IPS-NIHi7 (cell line): Measurements from ENCODE around the gene HPSE2.
A peak's percentile ranks its signal among the peaks of the same experiment; 100 is the strongest.

Experiments used
- DNase-seq: peaks from one replicate; pipeline ENCODE4 v3.0.0; 2012; ENCODE audit warnings: mixed read lengths; ENCODE audit errors: extremely low spot score

Gene HPSE2

DNA sequence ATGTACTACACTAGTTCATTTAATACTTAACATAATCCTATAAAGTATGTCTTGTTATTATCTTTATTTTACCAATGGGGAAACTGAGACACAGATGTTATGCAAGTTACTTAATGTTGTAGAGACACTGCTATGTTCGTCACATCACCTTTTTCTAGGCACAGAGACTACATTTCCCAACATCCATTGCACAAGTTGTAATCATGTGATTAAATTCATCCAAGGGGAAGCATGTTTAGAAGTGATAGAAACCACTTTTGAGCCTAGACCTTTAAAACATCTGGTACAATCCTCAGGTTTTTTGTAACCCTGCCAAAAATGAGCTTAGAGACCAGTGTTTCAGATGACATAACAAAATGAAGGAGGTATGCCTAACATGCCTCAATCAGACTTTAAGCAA lies 402.1 kb downstream of the HPSE2 start:
- no peak for DNase-seq

DNA sequence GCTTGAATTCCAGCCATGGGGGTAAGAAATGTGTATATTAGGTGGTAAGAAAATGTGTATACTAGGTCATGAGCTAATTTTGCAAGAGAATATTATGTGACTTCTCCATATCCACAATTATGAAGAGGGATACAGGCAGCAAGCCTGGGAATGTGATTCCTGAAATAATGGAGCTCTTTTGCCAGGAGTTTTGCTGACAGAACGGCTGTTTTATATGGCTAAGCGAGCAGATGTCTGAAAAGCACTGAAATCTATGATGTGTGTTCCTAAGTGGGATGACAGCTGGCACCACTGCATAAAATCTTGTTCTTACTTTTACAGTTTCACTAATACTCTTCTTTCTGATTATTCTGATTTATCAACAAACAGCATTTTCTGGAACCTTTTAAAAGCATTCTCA lies 402.9 kb downstream of the HPSE2 start:
- DNase-seq: no peak

- no peak for DNase-seq
These were observed 403.5 kb downstream of the HPSE2 start for GRCh38 chr10:98832196-98832595.

DNA sequence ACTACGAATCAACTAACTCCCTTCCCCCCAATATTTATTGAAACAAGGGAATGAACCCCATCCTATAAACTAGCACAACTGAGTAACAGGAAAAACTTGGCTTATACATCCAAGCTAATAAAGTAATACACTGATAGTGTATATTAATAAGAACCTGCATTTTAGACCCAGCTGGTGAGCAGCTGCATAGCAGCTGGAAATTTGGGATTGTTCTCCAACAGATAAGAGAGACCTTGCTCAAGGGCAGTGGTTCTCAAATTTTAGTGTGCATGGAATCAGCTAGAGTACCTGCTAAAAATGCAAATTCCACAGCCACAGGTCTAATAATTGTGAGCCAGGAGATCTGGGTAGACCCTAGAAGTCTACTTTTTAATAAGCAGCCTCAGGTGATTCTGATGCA lies 404.3 kb downstream of the HPSE2 start:
- DNase-seq: no peak

DNA sequence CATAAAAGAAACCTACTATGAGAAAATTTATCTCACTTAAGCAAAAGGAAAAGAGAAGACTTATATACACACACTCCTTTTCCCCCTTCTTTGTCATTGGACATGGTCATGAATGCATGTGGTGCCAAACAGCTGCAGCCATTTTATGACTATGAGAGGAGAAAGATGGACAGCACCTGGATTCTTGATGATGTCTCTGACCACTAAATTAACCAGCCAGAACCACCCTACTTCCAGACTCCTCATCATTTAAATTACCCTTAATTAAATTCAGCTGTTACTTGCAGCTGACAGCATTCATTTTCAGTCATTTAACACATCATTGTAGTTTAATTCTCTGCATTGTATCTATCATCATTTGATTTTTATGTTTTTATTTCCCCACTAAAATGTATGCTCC lies 409.9 kb downstream of the HPSE2 start:
- no peak for DNase-seq

GRCh38 chr10:98817396-98817795 lies 418.3 kb downstream of the HPSE2 start:
- no peak for DNase-seq

- DNase-seq: peak; percentile 20
These were observed 420.4 kb downstream of the HPSE2 start for GRCh38 chr10:98815039-98815885.

DNA sequence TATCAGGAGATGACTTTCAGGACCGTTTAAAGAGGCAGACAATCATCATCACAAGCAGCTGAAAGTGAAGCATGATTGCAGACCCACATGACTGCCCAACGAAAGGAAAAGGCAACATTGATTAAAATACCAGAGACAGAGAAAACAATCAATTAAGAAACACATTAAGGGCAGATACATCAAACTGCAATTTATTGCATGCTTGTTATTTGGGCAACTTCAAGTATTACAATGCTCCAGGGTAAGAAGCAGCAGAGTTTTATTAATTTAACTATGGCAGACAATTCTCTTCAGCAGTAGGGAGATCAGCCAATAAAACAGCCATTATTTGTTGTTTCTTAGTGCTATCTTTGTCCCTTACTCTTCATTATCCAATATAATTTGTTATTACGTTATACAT lies 421.2 kb downstream of the HPSE2 start:
- no peak for DNase-seq

- DNase-seq: no peak
These were observed 427.3 kb downstream of the HPSE2 start for GRCh38 chr10:98808282-98808892.

GRCh38 chr10:98800263-98800662 lies 435.4 kb downstream of the HPSE2 start:
- no peak for DNase-seq

GRCh38 chr10:98795467-98795866 lies 440.2 kb downstream of the HPSE2 start:
- no peak for DNase-seq

- DNase-seq: peak; percentile 46
These were observed 444.8 kb downstream of the HPSE2 start for GRCh38 chr10:98790817-98791216.

GRCh38 chr10:98778277-98778759 lies 457.3 kb downstream of the HPSE2 start:
- no peak for DNase-seq

- DNase-seq: no peak
These were observed 477.2 kb downstream of the HPSE2 start for GRCh38 chr10:98758463-98758862.

- DNase-seq: peak; percentile 44
These were observed 487.4 kb downstream of the HPSE2 start for GRCh38 chr10:98748298-98748697.

DNA sequence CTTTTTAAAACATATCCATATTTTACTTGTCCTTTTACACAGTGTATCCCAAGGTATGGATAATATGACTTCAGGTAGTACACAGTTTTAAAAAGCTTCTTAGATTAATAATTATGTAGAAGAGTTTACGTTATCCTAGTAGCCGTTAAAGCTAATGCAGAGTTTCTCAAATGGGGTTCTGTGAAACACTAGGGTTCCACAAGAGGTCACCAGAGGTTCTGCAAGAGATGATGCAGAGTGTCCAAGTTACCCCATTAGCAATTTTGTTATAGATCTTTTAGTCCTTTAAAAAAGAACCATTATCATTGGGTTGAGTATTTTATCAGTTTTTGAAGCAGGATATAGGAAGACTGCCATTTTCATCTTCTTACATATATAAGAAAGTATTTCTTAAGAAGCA lies 490.0 kb downstream of the HPSE2 start:
- DNase-seq: no peak

DNA sequence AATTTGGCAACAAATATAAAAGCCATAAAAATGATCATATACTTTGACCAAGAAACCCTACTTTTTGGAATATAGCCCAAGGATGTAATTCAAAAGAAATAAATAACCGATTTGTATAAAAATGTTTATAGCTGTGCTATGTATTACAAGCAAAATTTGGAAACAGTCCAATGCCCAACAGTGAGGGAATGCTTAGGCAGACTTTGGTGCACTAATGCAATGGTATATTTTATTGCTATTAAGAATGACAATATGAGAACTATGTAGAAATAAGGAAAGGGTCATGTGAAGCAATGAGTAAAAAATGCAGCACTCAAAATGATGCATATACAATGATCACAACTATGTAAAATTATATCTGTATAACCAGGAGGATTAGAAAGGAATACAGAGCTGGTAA lies 515.1 kb downstream of the HPSE2 start:
- no peak for DNase-seq

DNA sequence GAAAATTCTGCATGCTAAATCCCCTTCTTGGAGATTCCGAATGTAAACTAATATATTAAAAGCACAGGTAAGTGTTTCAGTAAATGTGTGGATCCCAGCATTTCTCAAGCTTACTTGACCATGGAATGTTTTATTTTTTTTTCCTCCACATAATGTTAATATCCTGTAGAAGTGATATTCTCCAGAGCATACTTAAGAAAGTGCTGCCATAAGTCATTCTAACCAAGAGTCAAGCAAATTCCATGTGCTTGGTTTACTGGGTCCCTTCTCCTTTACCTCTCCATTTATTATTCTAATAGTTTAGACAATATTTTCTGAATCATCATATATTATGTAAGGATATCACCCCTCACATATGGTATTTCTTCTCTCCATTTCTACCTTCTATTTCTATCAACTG lies 522.1 kb downstream of the HPSE2 start:
- DNase-seq: no peak

DNA sequence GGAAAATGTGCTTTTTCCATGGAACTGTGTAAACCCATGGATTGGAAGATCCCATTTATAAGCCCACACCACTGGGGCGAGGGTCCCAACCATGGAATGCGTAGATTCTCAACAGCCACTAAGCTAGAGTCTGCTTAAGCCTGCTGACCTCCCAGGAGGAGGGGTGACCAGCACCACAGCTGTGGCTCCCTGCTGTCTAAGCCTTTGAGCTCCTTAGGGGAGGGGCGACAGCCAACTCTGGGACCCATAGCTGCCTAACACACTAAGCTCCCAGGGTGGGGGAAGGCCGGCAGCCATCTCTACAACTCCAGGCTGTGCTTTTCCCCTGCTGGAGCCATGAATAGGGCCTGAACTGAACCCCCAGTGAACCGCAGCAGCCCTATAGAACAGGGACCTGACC lies 539.1 kb downstream of the HPSE2 start:
- no peak for DNase-seq

DNA sequence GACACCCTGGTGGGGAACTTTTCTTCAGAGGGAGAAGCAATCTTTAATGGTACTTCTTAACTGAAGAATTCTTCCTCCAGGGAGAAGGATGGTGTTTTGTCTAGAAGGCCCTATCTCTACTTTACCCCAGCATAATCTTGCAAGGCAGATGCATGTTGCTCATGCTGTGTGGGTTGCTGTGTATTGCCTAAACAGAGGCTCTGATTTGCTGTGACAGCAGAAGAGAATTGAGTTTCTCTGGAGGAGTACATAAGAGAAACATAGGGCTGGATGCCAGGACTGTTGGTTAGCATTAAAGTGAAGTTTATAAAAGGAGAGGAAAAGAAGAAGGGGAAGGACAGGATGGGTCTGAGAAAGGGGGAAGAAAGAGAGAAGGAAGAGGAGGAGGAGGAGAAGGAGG lies 540.8 kb downstream of the HPSE2 start:
- DNase-seq: no peak

DNA sequence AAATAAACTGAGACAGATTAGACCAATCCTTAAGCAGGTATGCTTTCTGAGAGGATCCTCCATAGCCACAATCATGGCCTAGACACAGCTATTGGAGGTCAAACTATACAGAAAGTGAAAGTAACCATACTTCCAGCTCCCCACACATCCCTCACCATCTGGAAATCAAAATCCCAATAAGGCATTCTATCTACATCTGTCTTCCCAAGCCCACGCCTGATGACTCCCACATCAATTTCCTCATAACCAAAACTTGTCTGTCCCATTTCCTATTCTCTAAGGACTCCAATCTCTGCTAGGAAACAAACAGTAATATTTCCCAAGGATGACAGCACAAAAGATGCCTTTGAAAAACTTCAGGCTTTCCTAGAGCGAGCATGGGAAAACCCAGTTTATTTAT lies 541.6 kb downstream of the HPSE2 start:
- no peak for DNase-seq

- no peak for DNase-seq
These were observed 548.0 kb downstream of the HPSE2 start for GRCh38 chr10:98687685-98688084.
